DND-41 (cell line): ENCODE data around the gene SEPHS1.

Experiments used
- EZH2 ChIP-seq: IDR thresholded peaks from 3 replicates; pipeline ENCODE4 v1.6.1; 2012; ENCODE audit warnings: borderline replicate concordance, low read depth, mild to moderate bottlenecking, moderate library complexity, low read length, inconsistent platforms; ENCODE audit not compliant: severe bottlenecking
- TF ChIP-seq, protein P1 (sequence below): IDR thresholded peaks from 2 replicates; pipeline ENCODE4 v1.5.1; 2012; ENCODE audit warnings: borderline replicate concordance, low read length, moderate library complexity, mild to moderate bottlenecking; ENCODE audit not compliant: poor library complexity, severe bottlenecking; ENCODE audit errors: extremely low read depth

- no peak for TF ChIP-seq EZH2
- TF ChIP-seq, protein P1, sequence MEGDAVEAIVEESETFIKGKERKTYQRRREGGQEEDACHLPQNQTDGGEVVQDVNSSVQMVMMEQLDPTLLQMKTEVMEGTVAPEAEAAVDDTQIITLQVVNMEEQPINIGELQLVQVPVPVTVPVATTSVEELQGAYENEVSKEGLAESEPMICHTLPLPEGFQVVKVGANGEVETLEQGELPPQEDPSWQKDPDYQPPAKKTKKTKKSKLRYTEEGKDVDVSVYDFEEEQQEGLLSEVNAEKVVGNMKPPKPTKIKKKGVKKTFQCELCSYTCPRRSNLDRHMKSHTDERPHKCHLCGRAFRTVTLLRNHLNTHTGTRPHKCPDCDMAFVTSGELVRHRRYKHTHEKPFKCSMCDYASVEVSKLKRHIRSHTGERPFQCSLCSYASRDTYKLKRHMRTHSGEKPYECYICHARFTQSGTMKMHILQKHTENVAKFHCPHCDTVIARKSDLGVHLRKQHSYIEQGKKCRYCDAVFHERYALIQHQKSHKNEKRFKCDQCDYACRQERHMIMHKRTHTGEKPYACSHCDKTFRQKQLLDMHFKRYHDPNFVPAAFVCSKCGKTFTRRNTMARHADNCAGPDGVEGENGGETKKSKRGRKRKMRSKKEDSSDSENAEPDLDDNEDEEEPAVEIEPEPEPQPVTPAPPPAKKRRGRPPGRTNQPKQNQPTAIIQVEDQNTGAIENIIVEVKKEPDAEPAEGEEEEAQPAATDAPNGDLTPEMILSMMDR, result no peak
Measured at GRCh38 chr10:13310518-13311176, 37.4 kb downstream of the SEPHS1 start.
